CD4-positive, alpha-beta T cell treated with Interleukin-15 for 4 hours (primary cell): ENCODE data around the gene SLC25A31.

ENCODE experiments used
- DNase-seq: peaks from one replicate; pipeline ENCODE4 v3.0.0-alpha.2; 2020; ENCODE audit warnings: low spot score

Gene SLC25A31

GRCh38 chr4:127777487-127777886 is 47.3 kb downstream of the SLC25A31 start:
- no peak for DNase-seq

GRCh38 chr4:127778102-127778501 is 47.9 kb downstream of the SLC25A31 start:
- DNase-seq: no peak

- DNase-seq: no peak
Observed at GRCh38 chr4:127780598-127780997, 50.4 kb downstream of the SLC25A31 start.

GRCh38 chr4:127781300-127782024 is 51.3 kb downstream of the SLC25A31 start:
- DNase-seq: no peak

- DNase-seq: no peak
Observed at GRCh38 chr4:127782025-127782274, 51.8 kb downstream of the SLC25A31 start.

GRCh38 chr4:127782275-127783025 is 52.2 kb downstream of the SLC25A31 start, which contains the start of gene HSPA4L:
Gene HSPA4L (plus strand): TSS chr4:127782322. CDS start chr4:127782551, 229 bp downstream.
- peak; percentile 17 for DNase-seq

GRCh38 chr4:127783026-127783769 is 53.0 kb downstream of the SLC25A31 start:
- no peak for DNase-seq

GRCh38 chr4:127783955-127784770 is 54.0 kb downstream of the SLC25A31 start:
- no peak for DNase-seq

GRCh38 chr4:127788517-127788916 is 58.3 kb downstream of the SLC25A31 start:
- no peak for DNase-seq

- no peak for DNase-seq
Observed at GRCh38 chr4:127791391-127791790, 61.2 kb downstream of the SLC25A31 start.

GRCh38 chr4:127793528-127793927 is 63.3 kb downstream of the SLC25A31 start:
- DNase-seq: no peak

GRCh38 chr4:127799711-127800110 is 69.5 kb downstream of the SLC25A31 start:
- no peak for DNase-seq

- DNase-seq: no peak
Observed at GRCh38 chr4:127809173-127809800, 79.1 kb downstream of the SLC25A31 start.

- no peak for DNase-seq
Observed at GRCh38 chr4:127810551-127810950, 80.4 kb downstream of the SLC25A31 start.

GRCh38 chr4:127822430-127822829 is 92.2 kb downstream of the SLC25A31 start:
- no peak for DNase-seq
